Measurements from ENCODE around the gene TGFBR1.

The TGFBR1 gene

GRCh38 chr9:99116003-99116411, 11.1 kb downstream of the TGFBR1 start:
- Histone ChIP-seq H3K9me3 (ENCODE audit: control insufficient read depth in 5 of 5, low read length in 5 of 5) (no peaks in the 10 kb centered on the region), H3K27ac (ENCODE audit: low read depth, low read length) (no peak overlapping the region), H3K9ac (ENCODE audit: low read length in 5 of 5) (no peak overlapping the region), H3K4me3 (ENCODE audit: low read depth in 1 of 5, low read length in 5 of 5) (no peak overlapping the region), H3K36me3 (ENCODE audit: control insufficient read depth in 5 of 5, insufficient read depth in 5 of 5, low read length in 5 of 5) (no peaks in the 10 kb centered on the region), H3K27me3 (ENCODE audit: control insufficient read depth in 5 of 5, insufficient read depth in 4 of 5, low read length in 5 of 5) (no peaks in the 10 kb centered on the region), H3K4me1 (ENCODE audit: control insufficient read depth in 5 of 5, insufficient read depth in 5 of 5, low read length in 5 of 5) (peaks cover 2 to 53% (median 38%) of the 10 kb centered on the region in 5 donors)

- Histone ChIP-seq H3K4me1 (ENCODE audit: control insufficient read depth in 5 of 5, insufficient read depth in 5 of 5, low read length in 5 of 5) (peaks cover 2 to 50% (median 23%) of the 10 kb centered on the region in 5 donors), H3K4me3 (ENCODE audit: low read depth in 1 of 5, low read length in 5 of 5) (no peak overlapping the region), H3K36me3 (ENCODE audit: control insufficient read depth in 5 of 5, insufficient read depth in 5 of 5, low read length in 5 of 5) (no peaks in the 10 kb centered on the region), H3K27ac (ENCODE audit: low read depth, low read length) (no peak overlapping the region), H3K9me3 (ENCODE audit: control insufficient read depth in 5 of 5, low read length in 5 of 5) (no peaks in the 10 kb centered on the region), H3K27me3 (ENCODE audit: control insufficient read depth in 5 of 5, insufficient read depth in 4 of 5, low read length in 5 of 5) (no peaks in the 10 kb centered on the region), H3K9ac (ENCODE audit: low read length in 5 of 5) (no peak overlapping the region)
These were observed 14.0 kb downstream of the TGFBR1 start for GRCh38 chr9:99118782-99119466.

- Histone ChIP-seq H3K27me3 (ENCODE audit: control insufficient read depth in 5 of 5, insufficient read depth in 4 of 5, low read length in 5 of 5) (no peaks in the 10 kb centered on the region), H3K27ac (ENCODE audit: low read depth, low read length) (no peak overlapping the region), H3K9me3 (ENCODE audit: control insufficient read depth in 5 of 5, low read length in 5 of 5) (no peaks in the 10 kb centered on the region), H3K4me1 (ENCODE audit: control insufficient read depth in 5 of 5, insufficient read depth in 5 of 5, low read length in 5 of 5) (peaks cover 0 to 40% (median 12%) of the 10 kb centered on the region in 5 donors), H3K4me3 (ENCODE audit: low read depth in 1 of 5, low read length in 5 of 5) (no peak overlapping the region), H3K36me3 (ENCODE audit: control insufficient read depth in 5 of 5, insufficient read depth in 5 of 5, low read length in 5 of 5) (no peaks in the 10 kb centered on the region), H3K9ac (ENCODE audit: low read length in 5 of 5) (no peak overlapping the region)
These were observed 15.2 kb downstream of the TGFBR1 start for GRCh38 chr9:99119976-99120655.

GRCh38 chr9:99121604-99122003, 16.7 kb downstream of the TGFBR1 start:
- Histone ChIP-seq H3K4me3 (ENCODE audit: low read depth in 1 of 5, low read length in 5 of 5) (no peak overlapping the region), H3K9ac (ENCODE audit: low read length in 5 of 5) (no peak overlapping the region), H3K27me3 (ENCODE audit: control insufficient read depth in 5 of 5, insufficient read depth in 4 of 5, low read length in 5 of 5) (no peaks in the 10 kb centered on the region), H3K4me1 (ENCODE audit: control insufficient read depth in 5 of 5, insufficient read depth in 5 of 5, low read length in 5 of 5) (peaks cover 0 to 40% (median 12%) of the 10 kb centered on the region in 5 donors), H3K36me3 (ENCODE audit: control insufficient read depth in 5 of 5, insufficient read depth in 5 of 5, low read length in 5 of 5) (no peaks in the 10 kb centered on the region), H3K9me3 (ENCODE audit: control insufficient read depth in 5 of 5, low read length in 5 of 5) (no peaks in the 10 kb centered on the region), H3K27ac (ENCODE audit: low read depth, low read length) (no peak overlapping the region)

GRCh38 chr9:99124534-99125255, 19.8 kb downstream of the TGFBR1 start:
- H3K4me3 ChIP-seq (ENCODE audit: low read depth in 1 of 5, low read length in 5 of 5), result no peak overlapping the region
- no peaks in the 10 kb centered on the region for H3K9me3 ChIP-seq (ENCODE audit: control insufficient read depth in 5 of 5, low read length in 5 of 5)
- H3K4me1 ChIP-seq (ENCODE audit: control insufficient read depth in 5 of 5, insufficient read depth in 5 of 5, low read length in 5 of 5), result peaks cover 0 to 28% (median 15%) of the 10 kb centered on the region in 5 donors
- H3K27ac ChIP-seq (ENCODE audit: low read depth, low read length), result no peak overlapping the region
- no peaks in the 10 kb centered on the region for H3K27me3 ChIP-seq (ENCODE audit: control insufficient read depth in 5 of 5, insufficient read depth in 4 of 5, low read length in 5 of 5)
- no peaks in the 10 kb centered on the region for H3K36me3 ChIP-seq (ENCODE audit: control insufficient read depth in 5 of 5, insufficient read depth in 5 of 5, low read length in 5 of 5)
- H3K9ac ChIP-seq (ENCODE audit: low read length in 5 of 5), result no peak overlapping the region

GRCh38 chr9:99125446-99125845, 20.5 kb downstream of the TGFBR1 start:
- Histone ChIP-seq H3K4me1 (ENCODE audit: control insufficient read depth in 5 of 5, insufficient read depth in 5 of 5, low read length in 5 of 5) (peaks cover 0 to 21% (median 11%) of the 10 kb centered on the region in 5 donors), H3K27me3 (ENCODE audit: control insufficient read depth in 5 of 5, insufficient read depth in 4 of 5, low read length in 5 of 5) (no peaks in the 10 kb centered on the region), H3K9me3 (ENCODE audit: control insufficient read depth in 5 of 5, low read length in 5 of 5) (no peaks in the 10 kb centered on the region), H3K9ac (ENCODE audit: low read length in 5 of 5) (no peak overlapping the region), H3K27ac (ENCODE audit: low read depth, low read length) (no peak overlapping the region), H3K36me3 (ENCODE audit: control insufficient read depth in 5 of 5, insufficient read depth in 5 of 5, low read length in 5 of 5) (no peaks in the 10 kb centered on the region), H3K4me3 (ENCODE audit: low read depth in 1 of 5, low read length in 5 of 5) (no peak overlapping the region)

- Histone ChIP-seq H3K27me3 (ENCODE audit: control insufficient read depth in 5 of 5, insufficient read depth in 4 of 5, low read length in 5 of 5) (no peaks in the 10 kb centered on the region), H3K9ac (ENCODE audit: low read length in 5 of 5) (no peak overlapping the region), H3K4me3 (ENCODE audit: low read depth in 1 of 5, low read length in 5 of 5) (no peak overlapping the region), H3K4me1 (ENCODE audit: control insufficient read depth in 5 of 5, insufficient read depth in 5 of 5, low read length in 5 of 5) (peaks cover 0 to 15% (median 11%) of the 10 kb centered on the region in 5 donors), H3K36me3 (ENCODE audit: control insufficient read depth in 5 of 5, insufficient read depth in 5 of 5, low read length in 5 of 5) (no peaks in the 10 kb centered on the region), H3K9me3 (ENCODE audit: control insufficient read depth in 5 of 5, low read length in 5 of 5) (no peaks in the 10 kb centered on the region), H3K27ac (ENCODE audit: low read depth, low read length) (no peak overlapping the region)
These were observed 21.4 kb downstream of the TGFBR1 start for GRCh38 chr9:99126312-99126711.

- Histone ChIP-seq H3K27me3 (ENCODE audit: control insufficient read depth in 5 of 5, insufficient read depth in 4 of 5, low read length in 5 of 5) (no peaks in the 10 kb centered on the region), H3K9ac (ENCODE audit: low read length in 5 of 5) (no peak overlapping the region), H3K4me1 (ENCODE audit: control insufficient read depth in 5 of 5, insufficient read depth in 5 of 5, low read length in 5 of 5) (peaks cover 0 to 10% (median 2%) of the 10 kb centered on the region in 5 donors), H3K9me3 (ENCODE audit: control insufficient read depth in 5 of 5, low read length in 5 of 5) (no peaks in the 10 kb centered on the region), H3K4me3 (ENCODE audit: low read depth in 1 of 5, low read length in 5 of 5) (no peak overlapping the region), H3K36me3 (ENCODE audit: control insufficient read depth in 5 of 5, insufficient read depth in 5 of 5, low read length in 5 of 5) (peaks cover 0 to 4% (median 3%) of the 10 kb centered on the region in 5 donors), H3K27ac (ENCODE audit: low read depth, low read length) (no peak overlapping the region)
These were observed 22.6 kb downstream of the TGFBR1 start for GRCh38 chr9:99127356-99128132.

- Histone ChIP-seq H3K36me3 (ENCODE audit: control insufficient read depth in 5 of 5, insufficient read depth in 5 of 5, low read length in 5 of 5) (peaks cover 0 to 8% (median 3%) of the 10 kb centered on the region in 5 donors), H3K9me3 (ENCODE audit: control insufficient read depth in 5 of 5, low read length in 5 of 5) (no peaks in the 10 kb centered on the region), H3K27me3 (ENCODE audit: control insufficient read depth in 5 of 5, insufficient read depth in 4 of 5, low read length in 5 of 5) (no peaks in the 10 kb centered on the region), H3K9ac (ENCODE audit: low read length in 5 of 5) (no peak overlapping the region), H3K27ac (ENCODE audit: low read depth, low read length) (no peak overlapping the region), H3K4me3 (ENCODE audit: low read depth in 1 of 5, low read length in 5 of 5) (no peak overlapping the region), H3K4me1 (ENCODE audit: control insufficient read depth in 5 of 5, insufficient read depth in 5 of 5, low read length in 5 of 5) (peaks cover 0 to 10% (median 0%) of the 10 kb centered on the region in 5 donors)
These were observed 23.2 kb downstream of the TGFBR1 start for GRCh38 chr9:99128133-99128406.
